NCI-H69 (cell line): ENCODE results near the gene TCEA2.

Experiments used
- DNase-seq: peaks from one replicate; lab custom pipeline; 2025; lab: John Stamatoyannopoulos, UW

The TCEA2 gene

DNA sequence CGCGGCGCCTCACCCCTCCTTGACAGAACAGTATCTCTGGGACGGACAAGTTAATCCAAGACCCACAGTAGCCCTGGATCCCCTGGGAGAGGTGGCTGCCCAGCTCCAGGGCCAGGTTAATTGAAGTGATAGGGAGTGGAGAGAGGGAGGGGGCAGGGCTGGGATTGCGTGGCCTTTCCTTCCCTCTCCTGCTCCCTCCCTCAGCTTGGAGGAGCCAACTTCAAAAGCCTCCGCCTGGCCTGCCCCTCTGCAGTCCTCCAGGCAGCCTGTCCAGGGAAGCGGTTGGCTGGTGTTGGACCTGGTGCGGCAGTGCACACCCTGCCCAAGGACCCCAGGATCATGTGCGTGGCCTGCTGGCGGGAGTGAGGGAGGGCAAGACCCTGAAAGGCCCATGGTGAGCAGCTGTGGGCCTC lies 27.1 kb upstream of the TCEA2 start, which contains the start of gene C20orf204:
C20orf204 (plus strand) TSS at position 250 of the 413 bp plus-strand sequence; CDS start at position 392, 142 bp downstream.
- no peak for DNase-seq

DNA sequence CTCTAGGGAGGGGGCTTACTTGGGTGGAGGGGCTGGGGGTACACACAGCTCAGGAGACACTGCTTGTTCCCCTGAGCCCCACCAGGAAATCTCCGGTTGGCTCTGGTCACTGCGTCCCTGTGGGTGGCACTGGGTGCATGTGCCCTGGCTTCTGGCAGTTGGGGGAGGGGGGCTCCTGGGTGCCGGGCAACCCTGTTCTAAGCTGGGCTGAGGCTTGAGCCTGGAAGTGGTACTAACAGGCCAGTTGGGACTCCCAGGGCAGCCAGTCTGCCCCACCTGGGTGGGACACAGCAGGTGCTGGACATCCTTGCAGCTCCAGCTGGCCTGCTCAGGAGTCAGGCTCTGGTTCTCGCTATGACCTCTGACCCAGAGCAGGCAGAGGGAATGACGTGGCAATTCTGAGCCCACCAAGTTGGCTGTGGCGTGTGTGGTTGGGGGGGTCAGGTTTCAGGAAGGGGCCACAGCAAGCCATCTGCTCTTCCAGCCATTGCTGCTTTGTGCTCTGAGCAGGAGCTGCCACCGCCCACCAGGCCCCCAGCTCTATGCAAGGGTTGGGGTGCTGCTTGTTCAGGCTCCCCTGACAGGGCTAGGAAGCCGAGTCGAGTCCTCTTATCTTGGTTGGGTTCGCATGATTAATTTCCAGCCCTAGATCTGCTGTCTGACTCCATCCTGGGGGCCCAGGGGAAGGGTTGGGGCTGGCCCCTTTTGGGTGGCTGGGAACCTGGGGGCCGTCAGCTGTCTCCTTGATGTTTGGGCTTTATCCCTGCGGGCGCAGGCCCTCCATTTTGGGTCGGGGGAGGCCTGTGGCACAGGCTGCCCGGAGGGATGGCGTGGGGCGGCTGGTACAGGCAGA lies 26.4 kb upstream of the TCEA2 start:
- no peak for DNase-seq

DNA sequence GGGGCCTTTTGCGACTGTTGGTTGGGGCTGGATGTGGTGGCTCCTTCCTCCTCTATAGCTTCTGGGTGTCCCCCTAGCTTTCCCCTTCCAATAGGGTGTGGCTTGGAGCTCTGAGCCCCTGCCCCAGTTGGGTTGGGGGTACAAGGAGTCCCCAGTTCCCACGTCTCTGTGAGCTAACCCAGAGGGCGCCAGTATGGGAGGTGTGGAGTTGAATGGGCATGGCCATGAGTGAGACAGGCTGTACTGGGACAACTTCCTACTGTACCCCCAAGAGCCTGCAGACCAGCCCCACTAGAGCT lies 25.9 kb upstream of the TCEA2 start:
- no peak for DNase-seq

DNA sequence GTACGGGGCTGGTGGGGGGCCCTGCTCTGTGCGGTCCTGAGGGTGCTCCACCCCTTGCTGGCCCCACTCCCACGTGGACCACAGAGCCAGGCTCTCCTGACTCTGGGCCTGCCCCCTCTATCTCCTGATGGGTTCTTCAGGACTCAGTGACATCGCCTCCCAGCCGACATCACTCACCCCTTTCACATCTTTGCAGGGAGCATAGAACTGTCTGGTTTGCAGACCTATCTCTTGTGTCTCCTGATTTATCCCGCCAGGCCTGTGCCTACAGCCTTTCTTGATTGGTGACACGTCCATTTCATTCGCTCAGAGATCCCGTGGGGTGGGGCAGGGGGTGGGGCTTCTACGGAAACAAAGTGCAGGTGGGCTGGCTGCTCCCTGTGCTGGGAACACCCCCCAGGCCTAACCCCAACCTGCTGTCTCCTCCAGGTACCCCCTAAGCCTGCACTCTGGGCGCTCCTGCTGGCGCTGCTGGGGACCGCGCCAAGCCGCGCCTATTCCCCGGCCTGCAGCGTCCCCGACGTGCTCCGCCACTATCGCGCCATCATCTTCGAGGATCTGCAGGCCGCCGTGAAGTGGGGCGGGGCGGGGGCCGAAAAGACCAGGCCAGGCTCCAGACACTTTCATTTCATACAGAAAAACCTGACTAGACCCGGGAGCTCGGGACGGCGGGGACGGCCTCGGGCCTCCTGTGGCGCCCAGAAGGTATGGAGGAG lies 25.3 kb upstream of the TCEA2 start:
- peak; percentile 34 for DNase-seq

DNA sequence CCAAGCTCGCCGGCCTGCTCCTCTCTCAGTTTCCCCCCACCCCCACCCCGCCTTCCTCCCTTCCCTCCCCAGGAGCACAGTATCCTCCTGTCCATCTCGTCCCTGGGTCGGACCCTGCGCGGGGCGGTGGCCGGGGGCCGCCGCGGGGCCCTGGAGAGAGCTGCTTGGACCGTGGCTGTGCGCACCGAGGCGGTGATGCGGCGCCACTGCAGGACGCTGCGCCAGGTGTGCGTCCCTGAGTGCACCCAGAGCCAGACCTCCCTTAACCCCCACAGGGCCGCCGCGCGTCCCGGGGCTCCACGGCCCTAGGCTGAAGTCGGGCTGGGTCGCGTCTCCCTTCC lies 24.8 kb upstream of the TCEA2 start:
- peak; percentile 63 for DNase-seq

DNA sequence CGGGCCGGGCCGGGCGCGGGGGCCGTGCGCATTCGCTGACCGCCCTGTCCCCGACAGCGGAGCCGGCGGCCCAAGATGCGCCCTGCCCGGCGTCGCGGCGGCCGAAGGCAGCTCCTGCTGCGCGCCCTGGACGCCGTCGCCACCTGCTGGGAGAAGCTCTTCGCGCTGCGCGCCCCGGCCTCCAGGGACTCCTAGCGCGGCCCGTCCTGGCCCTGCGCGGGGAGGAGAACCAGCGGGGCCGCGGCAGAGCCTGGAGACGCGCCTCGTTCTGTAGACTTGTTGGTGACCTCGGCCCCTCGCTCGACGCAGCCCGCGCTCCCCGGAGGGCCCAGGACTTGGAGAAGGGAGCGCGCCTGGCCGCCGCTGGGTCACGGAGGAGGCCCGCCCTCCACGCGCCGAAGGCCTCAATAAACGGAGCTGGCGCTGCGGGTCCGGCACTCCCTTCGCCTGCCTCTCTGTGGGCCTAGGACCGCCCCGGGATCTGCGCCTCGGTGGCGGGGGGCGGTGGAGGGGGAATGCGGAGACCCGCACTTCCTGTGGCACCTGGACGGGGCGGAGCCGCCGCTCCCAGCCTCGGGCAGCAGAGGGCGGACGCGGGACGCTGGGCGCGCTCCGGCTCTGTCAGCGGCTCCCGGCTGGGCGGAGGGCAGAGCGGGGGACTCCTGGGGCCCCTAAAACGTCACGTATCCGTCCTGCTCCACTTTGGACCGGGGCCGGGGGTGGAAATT lies 24.3 kb upstream of the TCEA2 start:
- peak; percentile 79 for DNase-seq

DNA sequence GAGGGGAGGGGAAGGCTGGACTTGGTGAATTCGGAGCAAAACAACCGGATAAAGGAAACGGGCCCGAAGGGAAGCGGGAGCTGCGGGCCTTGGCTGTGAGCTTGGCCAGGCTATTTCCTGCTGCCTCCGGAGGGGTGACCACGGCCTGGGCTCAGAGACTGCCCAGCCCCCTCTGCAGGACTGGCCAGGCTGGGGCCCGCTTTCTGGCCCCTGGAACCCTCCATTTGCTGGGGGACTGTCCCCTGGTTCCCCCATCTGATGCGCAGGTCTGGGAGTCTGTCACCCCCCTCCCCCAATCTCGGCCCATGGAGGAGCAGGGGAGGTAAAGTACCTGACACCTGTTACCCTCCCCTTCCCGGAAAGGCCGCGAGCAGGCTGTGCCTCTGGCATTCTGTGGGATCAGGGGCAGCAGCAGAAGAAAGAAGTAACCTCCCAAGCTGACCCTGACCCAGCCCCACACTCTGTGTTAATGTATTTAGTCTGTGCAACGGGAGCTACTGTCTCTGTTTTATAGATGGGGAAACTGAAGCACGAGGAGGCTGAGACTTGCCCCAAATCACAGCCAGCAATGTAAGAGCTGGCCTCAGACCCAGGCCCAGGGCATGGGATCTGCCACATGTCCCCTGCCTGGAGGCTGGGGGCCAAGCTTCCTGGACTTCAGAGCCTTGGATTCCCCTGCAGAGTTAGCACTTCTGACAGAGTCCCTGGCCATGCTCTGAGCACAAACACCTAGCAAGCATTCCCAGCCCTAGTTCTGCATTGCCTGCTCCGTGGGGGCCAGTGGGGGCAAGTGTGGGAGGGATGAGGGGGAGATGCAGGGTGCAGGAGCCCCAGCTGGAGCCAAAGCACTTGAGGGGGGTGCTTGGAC lies 23.5 kb upstream of the TCEA2 start:
- peak; percentile 16 for DNase-seq

DNA sequence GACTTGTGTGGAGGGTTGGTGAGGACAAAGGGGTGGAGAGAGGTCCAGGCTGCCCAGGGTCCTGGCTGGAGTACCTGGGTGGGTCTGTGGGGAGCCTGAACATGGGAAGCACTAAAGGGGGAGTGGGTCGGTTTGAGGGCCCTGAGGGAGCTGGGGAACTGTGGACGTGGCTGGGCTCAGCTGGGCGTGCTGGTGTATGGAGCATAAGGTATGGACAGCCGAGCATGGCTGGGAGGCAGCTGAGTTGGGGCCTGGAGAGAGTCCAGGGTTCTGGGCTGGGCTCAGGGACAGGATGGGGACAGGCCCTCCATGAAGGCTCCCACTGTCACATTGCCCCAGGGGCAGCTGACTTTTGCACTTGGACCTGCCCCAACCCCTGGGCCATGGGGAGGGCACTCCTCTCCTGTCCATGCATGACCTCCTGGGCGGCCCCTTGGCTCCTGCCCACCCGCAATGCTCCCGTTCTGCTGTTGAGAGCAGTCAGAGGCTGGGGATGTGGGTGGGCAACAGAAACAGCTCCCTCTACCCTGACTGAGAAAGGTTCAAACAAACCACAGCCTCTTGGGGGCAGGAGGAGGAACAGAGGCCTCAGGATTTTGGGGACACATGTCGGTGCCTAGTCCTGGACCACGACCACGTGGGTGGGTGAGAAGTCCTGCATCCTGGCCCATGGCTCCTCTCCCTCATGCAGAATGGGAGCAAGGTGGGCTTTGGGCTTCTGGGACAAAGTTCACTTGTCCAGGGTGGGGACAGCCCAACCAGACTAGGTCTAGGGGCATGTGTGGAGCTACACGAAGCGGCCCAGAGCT lies 22.6 kb upstream of the TCEA2 start:
- DNase-seq = no peak

DNA sequence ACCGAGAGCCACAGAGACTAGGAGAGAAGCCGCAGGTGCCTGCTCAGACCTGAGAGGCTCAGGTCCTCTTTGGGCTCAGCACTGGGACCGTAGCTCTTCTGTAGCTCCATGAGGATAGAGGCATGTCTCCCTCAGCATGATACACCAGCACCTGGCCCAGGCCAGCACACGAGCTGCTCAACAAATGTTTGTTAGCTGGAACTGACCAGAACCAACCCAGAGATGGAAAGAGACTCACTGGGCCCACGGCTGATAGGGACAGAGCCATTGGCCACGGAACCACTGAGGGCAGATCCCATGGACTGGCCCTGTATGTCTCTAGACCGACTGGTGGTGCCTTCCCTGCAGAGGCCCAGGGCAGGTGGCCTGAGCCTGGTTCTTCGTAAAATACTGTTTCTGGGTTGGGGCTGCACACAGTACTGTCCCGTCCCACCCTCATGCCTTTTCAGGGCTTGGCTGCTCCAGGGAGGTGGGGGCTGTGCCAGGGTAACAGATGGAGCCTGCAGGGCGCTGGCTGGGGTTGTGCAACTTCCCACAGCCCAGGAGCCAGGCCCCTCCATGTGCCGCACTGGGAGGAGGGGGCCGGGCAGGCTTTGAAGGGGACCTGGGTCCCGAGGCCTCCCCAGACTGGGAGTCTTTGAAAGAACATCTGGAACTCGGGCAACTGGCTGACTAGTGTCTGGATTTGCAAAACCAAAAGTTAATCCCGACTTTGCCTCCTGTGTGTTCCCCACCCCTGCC lies 21.8 kb upstream of the TCEA2 start:
- peak; percentile 29 for DNase-seq

DNA sequence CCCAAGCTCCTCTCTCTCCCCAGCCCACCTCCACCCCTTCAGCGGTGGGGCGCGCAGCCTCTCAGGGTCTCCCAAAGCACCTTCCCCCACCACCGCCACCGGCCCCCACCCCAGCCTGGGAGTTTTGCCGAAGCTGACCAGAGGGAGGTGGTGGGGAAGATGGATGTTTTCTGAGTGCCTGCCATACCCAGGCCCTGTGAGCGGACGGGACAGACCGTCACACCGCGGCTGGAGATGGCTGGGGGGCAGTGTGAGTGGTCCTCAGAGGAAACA lies 21.3 kb upstream of the TCEA2 start:
- DNase-seq = no peak

DNA sequence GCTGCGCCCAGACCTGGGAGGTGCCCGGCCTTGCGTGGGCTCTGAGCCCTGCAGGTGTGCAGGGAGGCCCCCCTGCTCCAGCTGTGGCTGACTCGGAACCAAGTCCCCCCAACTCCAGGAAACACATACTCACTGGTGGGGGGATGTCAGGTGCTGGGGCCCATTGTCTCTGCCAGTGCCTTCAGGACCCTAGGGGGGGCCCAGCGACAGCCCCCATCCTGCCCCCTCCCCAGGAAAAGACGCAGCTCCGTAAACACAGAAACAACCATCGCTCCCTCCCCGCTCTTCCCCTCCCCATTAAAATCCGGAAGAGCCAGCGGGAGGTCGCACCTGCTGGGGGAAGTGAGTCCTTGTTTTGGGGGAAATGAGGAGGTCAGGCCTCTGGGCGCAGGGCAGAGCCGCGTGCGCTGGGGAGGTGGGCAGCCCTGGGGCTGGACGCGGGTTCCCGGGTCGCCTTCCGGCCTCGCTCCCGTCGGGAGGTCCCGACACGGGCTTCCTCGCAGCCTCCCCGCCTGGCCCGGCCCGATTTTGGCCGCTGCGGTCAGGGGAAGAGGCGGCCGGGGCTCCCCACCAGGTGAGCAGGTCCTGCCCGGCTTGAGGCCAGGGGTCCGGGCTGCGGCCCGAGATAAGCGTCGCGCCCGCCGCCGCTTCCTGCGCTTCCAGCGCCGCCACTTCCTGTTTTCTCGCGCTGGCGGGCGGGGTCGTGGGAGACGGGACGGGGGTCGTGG lies 20.8 kb upstream of the TCEA2 start:
- DNase-seq = peak; percentile 39

DNA sequence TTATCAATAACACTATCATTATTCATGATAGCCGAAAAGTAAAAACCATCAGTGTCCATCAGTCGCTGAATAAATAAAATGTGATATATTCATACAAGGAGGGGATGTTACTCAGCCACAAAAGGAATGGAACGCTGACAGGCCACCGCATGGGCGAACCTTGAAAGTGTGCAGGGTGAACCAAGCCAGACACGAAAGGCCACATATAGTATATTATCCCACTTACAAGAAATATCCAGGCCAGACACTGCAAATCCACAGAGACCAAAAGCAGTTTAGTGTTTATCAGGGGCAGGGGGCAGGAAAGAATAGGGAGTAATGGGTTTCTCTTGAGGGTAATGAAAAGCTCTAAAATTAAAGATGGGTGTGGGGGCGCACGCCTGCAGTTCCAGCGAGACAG lies 19.2 kb upstream of the TCEA2 start:
- no peak for DNase-seq

DNA sequence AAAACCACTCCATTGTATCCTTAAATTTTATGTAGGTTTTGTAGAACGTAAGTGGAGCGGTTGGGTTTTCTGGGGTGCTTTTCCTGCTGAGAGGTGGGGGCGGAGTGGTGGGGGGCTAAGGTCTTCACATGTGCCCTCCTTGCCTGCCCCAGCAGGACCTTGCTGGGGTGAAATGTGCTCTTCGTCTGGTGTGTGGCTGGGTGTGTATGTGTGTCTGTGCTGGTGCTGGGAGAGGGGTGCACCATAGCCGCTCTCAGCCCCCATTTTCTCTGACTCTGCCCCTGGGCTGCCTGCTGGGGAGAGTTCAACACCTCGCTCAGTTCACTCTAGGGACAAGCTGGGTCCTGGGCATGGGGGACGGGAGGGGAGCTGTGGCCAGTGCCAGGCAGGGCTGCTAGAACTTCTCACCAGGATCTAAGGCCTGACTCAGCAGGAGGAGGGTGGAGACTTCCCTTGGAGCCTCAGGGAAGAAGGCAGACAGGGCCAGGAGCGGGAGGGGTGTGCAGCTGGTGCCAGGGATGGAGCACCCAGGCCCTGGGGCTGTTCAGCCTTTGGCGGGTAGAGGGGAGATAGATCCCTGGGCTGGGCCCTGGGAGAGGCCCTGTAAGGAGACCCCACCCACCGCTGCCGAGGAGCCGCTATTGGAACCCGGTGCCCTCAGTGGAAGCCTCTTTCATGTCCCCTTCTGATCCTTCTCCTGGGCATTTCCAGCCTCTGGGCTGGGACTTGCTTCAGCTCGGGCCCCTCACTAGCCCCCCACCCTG lies 18.3 kb upstream of the TCEA2 start:
- DNase-seq = peak; percentile 51

DNA sequence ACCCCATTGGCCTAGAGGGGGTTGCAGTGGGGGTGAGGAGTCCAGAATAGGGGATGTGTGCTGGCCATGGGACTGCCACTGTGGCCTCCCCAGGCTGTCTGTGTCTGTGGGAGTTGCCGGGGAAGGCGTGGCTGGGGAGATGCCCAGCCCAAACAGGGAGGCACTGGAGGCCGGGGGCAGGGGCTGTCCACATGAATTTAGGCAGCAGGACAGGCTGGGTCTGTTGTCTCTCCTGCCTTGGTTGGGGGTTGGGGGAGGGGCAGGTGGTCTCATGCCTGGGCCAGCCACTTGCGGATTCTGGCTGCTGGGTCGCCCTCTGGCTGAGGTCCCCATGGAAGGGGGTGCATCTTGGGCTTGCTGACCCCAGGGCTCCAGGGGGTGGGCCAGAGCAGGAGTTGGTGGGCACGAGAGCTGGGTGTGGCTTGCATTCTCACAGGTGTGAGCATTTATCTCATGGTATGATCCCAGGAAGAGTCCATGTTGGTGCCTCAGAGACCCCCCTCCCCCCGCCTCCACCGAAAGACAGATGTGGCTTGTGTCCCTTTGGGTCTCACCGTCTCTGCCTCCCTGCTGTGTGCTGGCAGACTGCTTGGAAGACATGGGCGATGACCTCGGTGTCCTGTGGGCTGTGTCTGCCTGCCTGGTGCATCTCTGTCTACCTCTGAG lies 17.5 kb upstream of the TCEA2 start:
- DNase-seq = peak; percentile 19

DNA sequence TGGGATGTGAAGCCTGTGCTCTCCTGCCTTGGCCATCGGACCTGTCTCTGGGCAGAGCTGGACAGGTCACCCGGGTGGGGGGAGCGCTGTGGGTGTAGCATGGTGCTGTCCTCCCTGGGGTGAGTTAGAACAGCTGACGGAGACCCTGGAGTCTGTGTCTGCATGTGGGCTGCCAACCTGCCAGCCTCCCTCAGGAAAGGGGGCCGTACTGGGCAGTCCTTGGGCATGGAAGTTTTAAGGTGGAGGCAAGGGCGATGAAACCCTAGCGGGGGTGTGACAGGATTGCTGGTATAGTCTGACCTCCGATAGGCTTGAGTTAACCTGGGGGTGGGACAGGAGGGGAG lies 16.0 kb upstream of the TCEA2 start:
- DNase-seq = no peak

DNA sequence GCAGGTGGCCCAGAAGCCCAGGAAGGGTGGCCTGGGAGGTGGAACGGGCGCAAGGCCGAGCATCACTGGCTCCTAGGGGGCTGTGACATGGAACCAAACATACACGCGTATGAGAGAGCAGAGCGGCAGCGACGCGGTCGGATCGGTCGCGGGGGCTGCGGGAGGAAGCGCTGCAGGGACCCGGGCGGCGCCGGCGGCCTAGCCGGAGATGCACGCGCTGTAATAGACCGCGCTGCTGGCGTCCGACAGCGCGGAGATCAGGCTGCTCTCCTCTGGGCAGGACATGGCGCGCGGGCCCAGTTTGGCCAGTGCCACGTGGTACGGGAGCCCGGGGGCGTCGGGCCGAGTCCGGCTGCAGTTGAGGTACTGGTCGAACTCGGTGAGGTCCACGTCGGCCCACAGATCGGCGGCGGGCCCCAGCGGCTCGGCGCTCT lies 15.0 kb upstream of the TCEA2 start:
- DNase-seq = no peak

DNA sequence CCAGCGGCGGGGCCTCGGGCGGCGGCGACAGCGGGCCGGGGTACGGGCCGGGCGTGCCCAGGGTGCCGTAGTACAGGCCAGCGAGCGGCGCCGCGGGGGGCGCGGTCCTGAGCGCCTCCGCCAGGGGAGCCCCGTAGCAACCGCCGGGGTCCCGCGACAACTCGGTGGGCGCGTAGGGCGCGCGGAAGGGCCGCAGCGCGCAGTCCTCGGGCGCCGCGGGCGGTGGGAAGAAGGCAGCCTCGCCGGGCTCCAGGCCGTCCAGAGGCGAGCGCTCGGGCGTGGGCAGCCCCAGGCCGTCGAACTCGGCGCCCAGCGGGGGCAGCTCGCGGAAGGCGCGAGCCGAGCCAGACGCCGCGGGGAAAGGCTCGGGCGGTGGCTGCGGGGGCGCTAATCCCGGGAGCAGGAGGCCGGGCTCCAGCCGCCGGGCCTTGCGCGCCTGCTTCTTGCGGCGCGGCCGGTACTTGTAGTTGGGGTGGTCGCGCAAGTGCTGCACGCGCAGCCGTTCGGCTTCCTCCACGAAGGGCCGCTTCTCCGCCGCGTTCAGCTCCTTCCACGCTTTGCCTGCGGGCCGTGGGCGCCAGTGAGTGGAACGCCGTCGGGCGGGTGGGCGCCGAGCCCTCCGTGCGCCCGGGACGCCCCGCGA lies 14.5 kb upstream of the TCEA2 start:
- no peak for DNase-seq
